Raji (cell line): ENCODE data around the gene LHX8.

Experiments used
- POLR2A ChIP-seq: IDR thresholded peaks from 2 replicates; pipeline ENCODE4 v1.6.1; 2011; ENCODE audit warnings: low read depth, low read length, control low read depth; ENCODE audit not compliant: insufficient read depth

Gene LHX8

GRCh38 chr1:75170981-75171380 is 36.8 kb downstream of the LHX8 start:
- TF ChIP-seq POLR2A: no peak

- TF ChIP-seq POLR2A: no peak
These were observed 37.7 kb downstream of the LHX8 start for GRCh38 chr1:75171876-75172275.

GRCh38 chr1:75172556-75172955 is 38.4 kb downstream of the LHX8 start:
- TF ChIP-seq POLR2A: no peak

- TF ChIP-seq POLR2A: no peak
These were observed 40.0 kb downstream of the LHX8 start for GRCh38 chr1:75174031-75174760.

GRCh38 chr1:75188892-75189291 is 54.7 kb downstream of the LHX8 start:
- no peak for TF ChIP-seq POLR2A

- TF ChIP-seq POLR2A: no peak
These were observed 64.0 kb downstream of the LHX8 start for GRCh38 chr1:75198163-75198562.

- no peak for TF ChIP-seq POLR2A
These were observed 64.6 kb downstream of the LHX8 start for GRCh38 chr1:75198761-75199160.

GRCh38 chr1:75202751-75203150 is 68.6 kb downstream of the LHX8 start:
- no peak for TF ChIP-seq POLR2A

GRCh38 chr1:75203415-75204277 is 69.5 kb downstream of the LHX8 start:
- no peak for TF ChIP-seq POLR2A

- no peak for TF ChIP-seq POLR2A
These were observed 74.7 kb downstream of the LHX8 start for GRCh38 chr1:75208862-75209261.
